ENCODE data around the gene CRIM1.

Gene CRIM1

DNA sequence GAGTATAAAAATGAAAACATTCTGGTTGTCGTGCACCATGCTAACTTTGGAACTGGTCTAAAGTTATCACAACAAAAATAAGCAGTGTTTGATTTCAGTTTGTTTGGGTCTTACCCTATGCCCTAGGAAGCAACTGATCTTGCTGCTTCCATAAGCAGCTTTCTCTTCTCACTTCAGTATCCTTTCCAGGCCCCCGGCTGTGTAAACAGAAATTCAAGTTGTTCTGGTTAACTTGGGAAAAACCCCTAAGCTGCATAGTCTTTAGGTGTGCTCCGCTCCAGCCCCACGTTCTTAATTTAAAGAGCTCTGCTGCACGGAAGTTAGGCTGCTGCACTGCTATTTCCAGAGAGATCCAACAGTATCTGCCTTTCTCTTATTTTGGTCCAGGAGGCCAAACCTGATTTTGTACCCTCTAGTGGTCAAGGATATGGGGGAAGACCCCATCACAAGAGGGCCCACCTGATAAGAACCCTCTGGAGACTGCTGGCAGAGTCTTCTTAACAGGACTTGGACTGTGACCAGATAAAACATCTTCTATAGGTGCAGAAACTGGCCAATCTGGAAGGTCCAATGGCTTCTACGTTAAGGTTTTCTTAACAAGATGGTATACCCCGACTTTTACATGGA is 173.3 kb downstream of the CRIM1 start:
- TF ChIP-seq, protein P1, sequence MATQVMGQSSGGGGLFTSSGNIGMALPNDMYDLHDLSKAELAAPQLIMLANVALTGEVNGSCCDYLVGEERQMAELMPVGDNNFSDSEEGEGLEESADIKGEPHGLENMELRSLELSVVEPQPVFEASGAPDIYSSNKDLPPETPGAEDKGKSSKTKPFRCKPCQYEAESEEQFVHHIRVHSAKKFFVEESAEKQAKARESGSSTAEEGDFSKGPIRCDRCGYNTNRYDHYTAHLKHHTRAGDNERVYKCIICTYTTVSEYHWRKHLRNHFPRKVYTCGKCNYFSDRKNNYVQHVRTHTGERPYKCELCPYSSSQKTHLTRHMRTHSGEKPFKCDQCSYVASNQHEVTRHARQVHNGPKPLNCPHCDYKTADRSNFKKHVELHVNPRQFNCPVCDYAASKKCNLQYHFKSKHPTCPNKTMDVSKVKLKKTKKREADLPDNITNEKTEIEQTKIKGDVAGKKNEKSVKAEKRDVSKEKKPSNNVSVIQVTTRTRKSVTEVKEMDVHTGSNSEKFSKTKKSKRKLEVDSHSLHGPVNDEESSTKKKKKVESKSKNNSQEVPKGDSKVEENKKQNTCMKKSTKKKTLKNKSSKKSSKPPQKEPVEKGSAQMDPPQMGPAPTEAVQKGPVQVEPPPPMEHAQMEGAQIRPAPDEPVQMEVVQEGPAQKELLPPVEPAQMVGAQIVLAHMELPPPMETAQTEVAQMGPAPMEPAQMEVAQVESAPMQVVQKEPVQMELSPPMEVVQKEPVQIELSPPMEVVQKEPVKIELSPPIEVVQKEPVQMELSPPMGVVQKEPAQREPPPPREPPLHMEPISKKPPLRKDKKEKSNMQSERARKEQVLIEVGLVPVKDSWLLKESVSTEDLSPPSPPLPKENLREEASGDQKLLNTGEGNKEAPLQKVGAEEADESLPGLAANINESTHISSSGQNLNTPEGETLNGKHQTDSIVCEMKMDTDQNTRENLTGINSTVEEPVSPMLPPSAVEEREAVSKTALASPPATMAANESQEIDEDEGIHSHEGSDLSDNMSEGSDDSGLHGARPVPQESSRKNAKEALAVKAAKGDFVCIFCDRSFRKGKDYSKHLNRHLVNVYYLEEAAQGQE (IDR thresholded peaks at IDR 0.05; ENCODE audit: insufficient read depth in 1 of 2, low read depth in 2 of 2, low read length in 2 of 2) = no peak
- TF ChIP-seq FOXP2 (optimal IDR thresholded peaks at IDR 0.05; ENCODE audit: borderline replicate concordance, extremely low read depth, extremely low read length, insufficient read depth) = no peak
- no peak for TF ChIP-seq TAF1 (IDR thresholded peaks at IDR 0.05; ENCODE audit: borderline replicate concordance, insufficient read depth, low read length)
- TF ChIP-seq POLR2AphosphoS5 (IDR thresholded peaks at IDR 0.05; ENCODE audit: low read depth, low read length) = no peak
- TF ChIP-seq SIN3A (IDR thresholded peaks at IDR 0.05; ENCODE audit: borderline replicate concordance, insufficient read depth, low read length) = no peak

DNA sequence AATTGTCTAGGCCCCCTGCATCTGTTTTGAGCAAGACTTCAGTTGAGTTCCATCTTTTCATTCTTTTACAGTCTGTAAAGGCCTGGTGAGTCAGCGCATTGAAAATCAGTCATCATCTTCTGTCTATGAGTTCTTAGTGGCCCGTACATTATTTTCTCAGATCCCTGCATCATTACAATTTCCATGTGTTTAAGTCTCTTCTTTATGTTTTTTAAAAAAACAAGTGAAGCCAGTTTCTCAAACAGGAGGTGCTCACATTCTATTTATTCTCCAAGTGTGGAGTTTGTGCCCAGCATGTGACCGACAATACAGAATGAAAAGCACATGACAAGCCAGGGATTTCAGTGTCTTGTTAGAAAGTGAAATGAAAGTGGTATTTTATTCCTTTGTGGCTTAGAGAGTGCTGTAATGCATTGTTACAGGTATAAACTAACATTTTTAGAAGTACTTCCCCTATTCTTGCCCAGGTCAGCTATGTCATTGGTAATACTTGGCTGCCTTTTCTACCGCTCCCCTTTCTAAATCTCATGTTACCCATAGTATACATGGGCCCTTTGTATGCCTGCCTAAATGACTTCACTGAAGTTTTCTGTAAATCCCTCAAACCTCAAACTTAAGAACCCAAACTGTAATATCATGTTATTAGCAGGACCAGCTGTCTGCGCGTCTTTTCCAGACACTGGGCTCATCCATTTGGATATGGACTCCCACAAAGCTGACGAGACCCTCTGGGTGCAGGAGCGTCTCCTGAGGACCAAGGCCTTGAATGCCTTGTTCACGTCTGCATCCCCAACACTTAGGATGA is 174.8 kb downstream of the CRIM1 start:
- TF ChIP-seq FOXP2 (optimal IDR thresholded peaks at IDR 0.05; ENCODE audit: borderline replicate concordance, extremely low read depth, extremely low read length, insufficient read depth) (no peak), SIN3A (IDR thresholded peaks at IDR 0.05; ENCODE audit: borderline replicate concordance, insufficient read depth, low read length) (no peak), POLR2AphosphoS5 (IDR thresholded peaks at IDR 0.05; ENCODE audit: low read depth, low read length) (no peak), TAF1 (IDR thresholded peaks at IDR 0.05; ENCODE audit: borderline replicate concordance, insufficient read depth, low read length) (no peak)
- TF ChIP-seq, protein P1 (IDR thresholded peaks at IDR 0.05; ENCODE audit: insufficient read depth in 1 of 2, low read depth in 2 of 2, low read length in 2 of 2) = no peak

DNA sequence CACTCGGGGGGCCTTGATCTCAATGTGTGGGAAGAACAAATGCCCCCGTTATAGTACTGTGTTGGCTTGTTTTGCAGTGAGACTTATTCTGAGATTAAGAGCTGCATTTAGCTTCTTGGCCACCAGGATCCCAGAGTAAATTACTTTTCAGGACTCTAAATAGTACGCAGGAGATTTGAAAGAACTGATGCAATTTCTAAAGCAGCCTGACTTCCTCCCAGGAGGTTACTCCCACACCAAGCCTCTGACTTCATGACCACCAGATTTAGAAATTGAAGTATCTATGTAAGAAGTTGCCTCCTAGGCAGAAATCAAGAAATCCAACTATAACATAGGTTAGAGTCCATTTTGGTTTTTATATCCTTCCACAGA is 175.4 kb downstream of the CRIM1 start:
- TF ChIP-seq TAF1 (IDR thresholded peaks at IDR 0.05; ENCODE audit: borderline replicate concordance, insufficient read depth, low read length) = no peak
- no peak for TF ChIP-seq POLR2AphosphoS5 (IDR thresholded peaks at IDR 0.05; ENCODE audit: low read depth, low read length)
- TF ChIP-seq FOXP2 (optimal IDR thresholded peaks at IDR 0.05; ENCODE audit: borderline replicate concordance, extremely low read depth, extremely low read length, insufficient read depth) = no peak
- TF ChIP-seq, protein P1 (IDR thresholded peaks at IDR 0.05; ENCODE audit: insufficient read depth in 1 of 2, low read depth in 2 of 2, low read length in 2 of 2) = no peak
- TF ChIP-seq SIN3A (IDR thresholded peaks at IDR 0.05; ENCODE audit: borderline replicate concordance, insufficient read depth, low read length) = no peak

DNA sequence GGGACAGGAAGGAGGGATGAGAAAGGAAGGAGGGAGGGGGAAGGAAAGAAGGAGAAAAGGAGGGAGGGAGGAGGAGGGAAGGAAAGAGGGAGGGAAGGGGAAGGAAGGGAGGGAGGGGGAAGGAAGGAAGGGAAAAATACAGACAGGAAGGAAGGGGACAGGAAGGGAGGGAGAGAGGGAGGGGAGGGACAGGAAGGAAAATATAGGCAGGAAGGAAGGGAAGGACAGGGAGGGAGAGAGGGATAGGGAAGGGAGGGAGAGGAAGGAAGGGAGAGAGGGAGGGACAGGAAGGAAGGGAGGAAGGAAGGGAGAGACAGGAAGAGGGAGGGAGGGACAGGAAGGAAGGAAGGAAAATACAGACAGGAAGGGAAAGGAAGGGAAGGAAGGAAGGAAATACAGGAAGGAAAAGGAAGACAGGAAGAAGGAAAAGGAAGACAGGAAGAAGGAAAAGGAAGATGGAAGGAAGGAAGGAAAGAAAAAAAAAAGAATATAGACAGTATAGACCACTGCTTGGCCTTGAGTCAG is 178.8 kb downstream of the CRIM1 start:
- TF ChIP-seq SIN3A (IDR thresholded peaks at IDR 0.05; ENCODE audit: borderline replicate concordance, insufficient read depth, low read length) (no peak), TAF1 (IDR thresholded peaks at IDR 0.05; ENCODE audit: borderline replicate concordance, insufficient read depth, low read length) (no peak)

DNA sequence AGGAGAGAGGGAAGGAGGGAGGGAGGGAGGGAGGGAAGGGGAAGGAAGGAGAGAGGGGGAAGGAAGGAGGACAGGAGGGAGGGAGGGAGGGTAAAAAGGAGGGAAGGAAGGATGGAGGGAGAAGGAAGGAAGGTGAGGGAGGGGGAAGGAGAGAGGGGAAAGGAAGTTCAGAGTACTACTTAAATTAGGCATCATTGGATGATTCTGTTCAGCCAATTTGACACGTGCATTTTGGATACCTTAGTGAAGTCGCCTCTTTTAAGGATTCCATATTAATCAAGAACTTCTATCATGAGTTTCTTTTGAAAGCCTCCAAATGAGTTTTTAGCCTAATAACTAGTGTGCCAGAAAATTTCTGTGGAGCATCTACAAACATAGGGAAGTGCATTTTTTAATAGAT is 179.5 kb downstream of the CRIM1 start:
- TF ChIP-seq, protein P1 (IDR thresholded peaks at IDR 0.05; ENCODE audit: insufficient read depth in 1 of 2, low read depth in 2 of 2, low read length in 2 of 2) = no peak
- TF ChIP-seq SIN3A (IDR thresholded peaks at IDR 0.05; ENCODE audit: borderline replicate concordance, insufficient read depth, low read length) (no peak), FOXP2 (optimal IDR thresholded peaks at IDR 0.05; ENCODE audit: borderline replicate concordance, extremely low read depth, extremely low read length, insufficient read depth) (no peak), POLR2AphosphoS5 (IDR thresholded peaks at IDR 0.05; ENCODE audit: low read depth, low read length) (no peak), TAF1 (IDR thresholded peaks at IDR 0.05; ENCODE audit: borderline replicate concordance, insufficient read depth, low read length) (no peak)
